Endothelial cell of hepatic sinusoid (primary cell): ENCODE results near the gene MRPL17.

Experiments used
- in situ Hi-C: cut with HindIII; loops from 2 replicates; pipeline ENCODE4 v1.10.0; 2017; ENCODE audit warnings: low sequenced_read_pairs

Gene MRPL17

DNA sequence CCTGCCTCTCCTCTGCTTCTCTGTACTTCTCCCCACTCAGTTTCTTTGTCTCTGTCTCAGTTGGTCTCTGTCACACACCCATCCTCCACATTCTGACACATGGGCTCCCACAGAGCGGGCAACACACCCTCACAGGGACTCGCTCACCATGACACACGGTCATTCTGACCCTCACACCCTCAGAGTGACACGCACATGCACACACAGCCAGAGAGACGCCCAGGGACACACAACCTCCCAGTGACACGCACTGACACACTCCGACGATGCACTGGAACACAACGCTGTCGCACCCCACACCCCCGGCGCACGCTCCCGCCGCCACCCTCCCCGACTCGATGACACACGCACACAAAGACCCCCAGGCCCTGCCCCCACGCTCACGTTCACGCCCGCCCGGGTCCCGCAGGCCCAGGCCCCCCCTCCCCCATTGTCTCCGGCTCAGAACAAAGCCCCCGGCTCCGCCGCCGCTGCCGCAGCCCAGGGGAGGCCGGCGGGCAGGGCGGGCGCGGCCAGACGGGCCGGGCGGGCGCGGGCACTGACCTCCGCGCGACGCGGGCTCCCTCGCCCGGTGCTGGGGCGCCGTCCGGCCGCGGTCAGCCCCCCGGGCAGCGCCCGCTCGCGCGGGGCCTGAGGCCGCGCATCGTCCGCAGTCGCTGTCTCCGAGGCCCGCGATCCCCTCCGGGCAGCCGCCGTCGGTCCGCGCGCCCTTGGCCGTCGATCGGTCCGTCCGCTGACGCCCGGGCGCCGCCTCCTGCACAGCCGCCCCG, 27.9 kb downstream of the MRPL17 start:
- in situ Hi-C loops = no loop called here

DNA sequence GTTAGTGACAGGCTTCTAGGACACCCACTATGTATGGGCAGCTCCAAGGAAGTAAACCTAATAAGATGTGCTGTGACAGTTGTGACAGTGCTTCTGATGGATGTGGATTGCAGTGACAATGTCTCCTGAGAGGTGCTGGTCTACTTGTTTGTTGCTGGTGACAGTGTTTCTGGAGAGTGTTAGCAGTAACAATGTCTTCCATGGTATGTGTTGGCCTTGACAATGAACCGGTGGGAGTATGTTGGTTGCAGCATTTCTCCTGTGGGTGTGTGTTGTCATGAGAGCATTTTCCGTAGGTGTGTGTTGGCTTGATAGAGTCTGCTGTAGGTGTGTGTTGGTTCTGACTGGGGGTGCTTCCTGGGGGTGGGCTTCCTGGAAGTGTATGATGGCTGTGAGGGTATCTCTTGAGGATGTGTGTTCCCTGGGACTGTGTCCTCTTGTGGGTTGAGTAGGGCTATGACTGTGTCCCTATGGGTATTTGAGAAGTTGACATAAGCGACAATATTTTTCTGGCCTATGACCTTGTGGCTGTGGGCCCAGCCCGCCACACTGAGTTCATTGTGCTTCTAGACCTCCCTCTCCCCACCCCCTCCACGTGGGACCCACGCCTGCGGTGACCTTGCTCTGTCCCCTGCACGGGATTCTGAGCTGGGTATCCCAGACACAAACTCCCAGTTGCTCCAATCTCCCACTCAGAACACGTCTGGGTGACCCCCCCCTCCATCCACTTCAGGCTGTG, 28.7 kb downstream of the MRPL17 start:
- in situ Hi-C loops = loop anchor here (5.0 kb wide), 3 partner anchors 37 to 107 kb away; partner anchors contain the start of gene TPP1

DNA sequence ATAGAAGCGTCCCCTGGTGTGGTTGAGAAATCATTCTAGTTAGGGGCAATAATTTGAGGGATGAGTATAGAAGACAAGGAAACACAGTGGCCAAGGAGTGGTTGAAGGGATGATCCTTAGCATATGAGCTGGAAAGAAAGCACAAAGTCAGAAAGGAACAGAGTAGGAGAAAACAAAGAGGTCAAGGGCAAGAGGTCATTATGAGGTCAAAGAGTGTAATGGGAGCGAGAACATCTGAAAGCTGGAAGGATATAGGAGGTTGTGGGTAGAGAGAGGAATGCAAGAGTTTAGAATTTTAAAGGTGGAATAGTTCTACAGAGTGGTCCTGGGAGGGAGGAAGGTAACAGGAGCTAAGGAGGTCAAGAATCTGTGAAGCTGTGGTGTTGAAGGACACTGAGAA, 29.5 kb downstream of the MRPL17 start:
- in situ Hi-C loops = loop anchor here (5.0 kb wide), 3 partner anchors 36 to 106 kb away; partner anchors contain the start of gene TPP1

DNA sequence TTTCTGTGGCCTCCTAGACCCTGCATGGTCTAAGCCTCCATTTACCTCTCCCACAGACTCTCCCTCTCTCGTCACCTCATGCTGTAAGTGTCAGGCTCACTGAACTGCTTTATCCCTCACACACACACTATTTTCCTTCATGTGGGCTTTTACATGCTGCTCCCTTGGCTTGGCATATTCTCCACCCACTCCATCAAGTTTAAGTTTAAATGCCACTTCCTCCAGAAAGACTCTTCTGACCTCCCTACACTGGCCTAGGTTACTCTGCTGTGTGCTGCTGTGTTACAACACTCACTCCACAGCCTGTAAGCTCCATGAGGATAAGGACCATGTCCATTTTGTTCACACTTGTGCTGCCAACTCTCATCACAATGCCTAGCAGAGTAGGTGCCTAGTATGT, 30.0 kb downstream of the MRPL17 start:
- in situ Hi-C loops = loop anchor here (5.0 kb wide), 3 partner anchors 36 to 106 kb away; partner anchors contain the start of gene TPP1

DNA sequence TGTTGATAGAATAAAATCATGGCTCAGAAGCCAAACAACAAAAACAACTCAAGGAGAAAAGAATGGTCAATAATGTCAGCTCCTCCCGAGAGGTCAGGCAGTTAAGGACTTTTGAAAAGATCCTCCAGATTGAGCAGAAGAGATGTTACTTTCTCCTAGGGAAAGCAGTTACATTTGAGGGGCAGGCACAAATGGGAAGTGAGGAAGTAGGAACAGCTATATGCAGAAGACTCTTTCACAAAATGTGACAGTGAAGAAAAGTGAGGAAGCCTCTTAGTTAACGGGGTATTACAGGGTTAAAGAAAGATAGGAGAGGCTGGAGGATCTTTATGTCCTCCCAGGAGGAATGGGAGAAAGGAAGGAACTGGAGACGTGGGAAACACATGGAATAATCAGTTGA, 31.0 kb downstream of the MRPL17 start:
- in situ Hi-C loops = loop anchor here (5.0 kb wide), 3 partner anchors 35 to 105 kb away; partner anchors contain the start of gene TPP1

DNA sequence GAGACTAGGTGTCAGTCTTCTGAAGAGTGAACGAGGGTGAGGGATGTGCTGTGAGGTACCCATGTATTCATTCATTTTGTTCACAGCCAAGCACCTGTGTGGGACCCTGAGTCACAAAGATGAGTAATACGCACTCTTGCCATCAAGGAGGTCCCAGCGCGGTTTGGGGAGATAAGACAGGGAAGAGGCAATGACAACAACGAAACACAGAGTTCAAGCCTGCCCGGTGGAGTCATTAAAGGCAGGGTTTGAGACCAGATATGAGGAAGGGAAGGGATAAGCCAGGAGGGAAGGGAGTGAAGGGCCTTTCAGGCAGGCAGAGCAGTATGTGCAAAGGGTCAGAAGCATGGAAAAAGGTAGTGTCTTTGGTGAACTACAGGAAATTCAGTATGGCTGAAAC, 32.2 kb downstream of the MRPL17 start:
- in situ Hi-C loops = loop anchor here (5.0 kb wide), 3 partner anchors 34 to 104 kb away; partner anchors contain the start of gene TPP1

DNA sequence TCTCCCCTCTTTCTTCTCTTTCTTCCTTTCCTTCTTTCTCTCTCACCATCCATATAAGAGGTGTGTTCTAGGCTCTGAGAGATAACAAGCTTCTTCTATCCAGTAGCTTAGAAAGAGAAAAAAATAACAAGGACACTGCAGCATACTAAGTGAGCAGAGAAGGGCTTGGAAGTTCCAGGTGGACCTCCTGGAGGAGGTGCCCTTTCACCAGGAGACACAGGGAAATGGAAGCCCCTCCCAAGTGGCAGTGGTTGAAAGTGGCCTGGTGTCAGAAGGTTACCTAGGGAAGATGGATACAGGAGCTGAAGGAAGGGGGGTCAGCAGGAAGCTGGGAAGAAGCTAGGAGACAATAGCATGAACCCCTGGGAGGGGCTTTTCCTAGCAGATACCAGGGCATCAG, 33.0 kb downstream of the MRPL17 start:
- in situ Hi-C loops = loop anchor here (5.0 kb wide), 3 partner anchors 33 to 103 kb away; partner anchors contain the start of gene TPP1

DNA sequence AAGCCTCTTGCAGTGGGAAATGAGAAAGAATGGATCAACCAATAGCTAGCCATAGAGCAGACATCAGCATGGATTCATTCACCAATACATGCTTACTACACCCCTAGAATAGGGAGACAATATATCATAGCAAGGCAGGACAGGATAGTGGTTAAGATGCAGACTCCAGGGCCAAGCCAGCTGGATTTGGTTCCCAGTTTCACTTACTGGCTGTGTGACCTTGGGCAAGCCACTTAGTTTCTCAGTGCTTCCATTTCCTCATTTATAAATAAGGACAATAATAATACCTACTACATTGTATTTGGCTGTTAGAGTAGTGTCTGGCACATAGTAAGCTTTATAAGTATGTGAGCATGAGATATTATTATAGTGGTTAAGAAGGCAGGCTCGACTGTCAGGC, 34.6 kb downstream of the MRPL17 start:
- in situ Hi-C loops = no loop called here

DNA sequence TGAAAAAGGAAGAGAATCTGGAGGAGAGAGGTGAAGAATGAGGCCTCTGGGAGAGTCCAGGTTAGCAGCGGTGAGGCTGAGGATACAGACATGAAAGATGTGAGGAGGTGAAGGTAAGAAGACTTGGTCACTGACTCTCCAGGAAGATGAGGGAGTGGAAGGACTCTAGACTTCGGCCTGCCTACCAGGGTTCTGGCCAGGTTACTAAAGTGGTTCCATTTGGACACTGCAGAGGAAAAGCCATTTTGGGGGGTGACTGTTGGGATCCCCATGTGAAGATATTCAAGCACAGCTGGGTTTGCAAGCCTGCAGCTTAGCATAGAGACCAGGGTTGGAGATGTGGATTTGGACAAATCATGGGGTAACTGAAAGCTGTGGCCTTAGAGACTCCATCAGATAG, 35.3 kb downstream of the MRPL17 start:
- in situ Hi-C loops = no loop called here

DNA sequence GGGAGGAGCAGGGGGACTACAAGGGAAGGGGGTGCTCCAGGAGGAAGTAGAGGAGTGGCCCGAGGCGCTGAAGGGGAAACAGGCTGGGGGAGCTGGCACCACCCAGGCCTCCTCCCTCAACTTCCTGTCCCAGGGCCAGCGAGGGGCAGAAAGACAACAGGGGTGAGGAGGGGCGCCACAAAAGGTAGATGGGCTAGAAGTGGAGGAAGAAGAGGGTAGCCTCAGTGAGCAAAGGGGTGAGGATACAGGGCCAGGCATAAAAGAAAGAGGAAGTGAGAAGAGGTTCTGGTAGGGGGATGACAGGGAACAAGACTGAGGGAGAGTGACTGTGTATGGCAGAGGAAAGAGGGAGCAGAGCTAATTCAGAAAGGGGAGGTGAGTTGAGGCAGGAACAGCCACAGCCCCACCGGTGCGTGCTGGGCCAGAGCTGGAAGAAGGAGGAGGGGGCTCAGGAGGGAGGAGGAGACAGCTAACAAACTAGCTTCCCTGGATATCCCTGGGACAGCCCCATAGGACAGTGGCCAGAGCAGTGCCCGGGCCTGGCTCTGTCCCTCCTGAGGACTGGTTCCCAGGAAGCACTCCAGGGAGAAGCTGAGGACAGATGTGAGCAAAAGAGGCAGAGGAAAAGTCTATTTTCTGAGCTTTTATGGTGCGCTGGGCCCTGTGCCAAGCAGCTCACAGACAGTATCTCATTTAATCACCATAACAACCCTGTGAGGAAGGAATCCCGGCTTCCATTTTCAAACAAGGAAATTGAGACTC, 36.0 kb downstream of the MRPL17 start:
- in situ Hi-C loops = no loop called here

DNA sequence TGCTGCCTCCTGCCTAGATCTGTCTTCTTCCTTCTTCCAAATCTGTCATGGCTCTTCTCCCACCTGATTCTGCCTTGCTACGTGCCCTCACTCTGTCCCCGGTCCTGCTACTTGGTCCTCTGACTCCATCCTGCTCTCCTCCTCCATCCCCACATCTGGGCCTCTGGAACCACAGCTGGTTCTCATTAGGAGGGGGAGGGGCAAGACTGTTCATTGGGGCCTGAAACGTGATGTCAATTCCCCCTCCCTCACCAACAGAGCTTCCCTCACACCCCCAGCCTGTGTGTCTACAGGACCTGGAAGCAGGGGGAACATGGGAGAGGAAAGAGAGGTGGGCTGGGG, 36.6 kb downstream of the MRPL17 start:
- in situ Hi-C loops = no loop called here

DNA sequence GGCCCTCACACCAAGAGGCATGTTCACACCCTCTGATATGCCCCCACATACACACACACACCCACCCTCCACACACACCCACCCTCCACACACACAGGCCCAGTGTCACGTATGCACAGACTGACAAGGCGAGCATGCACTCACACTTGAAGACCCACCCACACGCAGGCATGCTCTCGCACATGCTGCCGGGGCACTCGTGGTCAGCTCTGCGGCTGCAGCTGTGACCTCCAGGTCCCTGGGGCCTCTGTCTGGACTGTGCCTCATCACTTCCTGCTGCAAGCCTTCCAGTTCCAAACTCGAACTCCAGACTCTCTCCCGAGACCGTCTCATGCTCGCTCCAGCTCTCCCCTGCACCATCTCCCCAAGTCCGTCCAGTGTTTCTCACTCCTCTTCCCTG, 37.1 kb downstream of the MRPL17 start:
- in situ Hi-C loops = no loop called here

DNA sequence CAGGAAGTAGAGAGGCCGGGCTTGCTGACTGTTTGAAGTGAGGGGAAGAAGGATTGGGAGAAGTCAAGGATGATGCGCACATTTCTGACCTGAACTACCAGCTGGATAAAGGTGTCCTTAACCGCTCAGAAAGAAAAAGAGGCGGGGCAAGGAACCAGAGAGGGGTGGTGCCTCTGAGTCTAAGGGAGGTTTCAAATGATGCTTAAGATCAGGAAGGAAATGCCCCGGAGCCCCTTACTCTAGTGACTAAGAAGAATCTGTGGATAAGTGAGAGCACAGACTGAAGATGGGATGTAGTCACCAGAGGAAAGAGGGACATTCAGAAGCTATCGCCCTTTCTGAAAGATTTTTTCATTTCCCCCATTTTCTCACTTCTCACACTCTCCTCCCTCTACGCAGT, 40.2 kb downstream of the MRPL17 start:
- in situ Hi-C loops = no loop called here

DNA sequence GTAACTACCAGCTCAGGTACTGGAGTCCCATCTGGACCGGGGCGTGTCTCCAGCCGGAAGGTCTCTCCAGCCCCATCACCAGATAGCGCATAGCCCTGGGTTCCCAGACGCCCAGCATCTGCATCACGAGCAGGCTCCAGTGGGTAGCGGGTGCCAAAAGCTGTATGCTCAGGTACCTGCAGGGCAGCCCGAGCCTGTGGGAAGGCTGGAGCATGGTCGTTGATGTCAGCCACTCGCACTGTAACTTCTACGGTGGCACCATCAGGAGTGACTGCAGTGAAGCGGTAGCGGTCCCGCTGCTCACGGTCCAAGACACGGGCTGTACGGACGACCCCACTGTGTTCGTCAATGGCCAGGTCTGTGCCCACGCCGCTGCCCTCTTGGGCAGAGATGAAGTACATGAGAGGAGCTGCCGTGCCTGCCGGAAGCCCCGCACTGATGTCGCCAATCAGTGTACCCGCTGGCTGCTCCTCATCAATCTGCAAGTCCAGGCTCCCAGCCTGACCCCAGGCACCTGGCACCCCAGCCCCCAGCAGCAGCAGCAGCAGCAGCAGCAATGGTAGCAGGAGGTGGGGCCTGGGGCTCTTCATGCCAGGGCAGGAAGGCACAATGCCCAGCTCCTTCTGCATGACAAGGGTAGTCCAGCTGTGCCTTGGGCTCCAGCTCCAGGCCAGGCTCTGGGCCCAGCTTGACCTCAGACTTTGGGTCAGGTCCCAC, 42.0 kb downstream of the MRPL17 start:
- in situ Hi-C loops = no loop called here

DNA sequence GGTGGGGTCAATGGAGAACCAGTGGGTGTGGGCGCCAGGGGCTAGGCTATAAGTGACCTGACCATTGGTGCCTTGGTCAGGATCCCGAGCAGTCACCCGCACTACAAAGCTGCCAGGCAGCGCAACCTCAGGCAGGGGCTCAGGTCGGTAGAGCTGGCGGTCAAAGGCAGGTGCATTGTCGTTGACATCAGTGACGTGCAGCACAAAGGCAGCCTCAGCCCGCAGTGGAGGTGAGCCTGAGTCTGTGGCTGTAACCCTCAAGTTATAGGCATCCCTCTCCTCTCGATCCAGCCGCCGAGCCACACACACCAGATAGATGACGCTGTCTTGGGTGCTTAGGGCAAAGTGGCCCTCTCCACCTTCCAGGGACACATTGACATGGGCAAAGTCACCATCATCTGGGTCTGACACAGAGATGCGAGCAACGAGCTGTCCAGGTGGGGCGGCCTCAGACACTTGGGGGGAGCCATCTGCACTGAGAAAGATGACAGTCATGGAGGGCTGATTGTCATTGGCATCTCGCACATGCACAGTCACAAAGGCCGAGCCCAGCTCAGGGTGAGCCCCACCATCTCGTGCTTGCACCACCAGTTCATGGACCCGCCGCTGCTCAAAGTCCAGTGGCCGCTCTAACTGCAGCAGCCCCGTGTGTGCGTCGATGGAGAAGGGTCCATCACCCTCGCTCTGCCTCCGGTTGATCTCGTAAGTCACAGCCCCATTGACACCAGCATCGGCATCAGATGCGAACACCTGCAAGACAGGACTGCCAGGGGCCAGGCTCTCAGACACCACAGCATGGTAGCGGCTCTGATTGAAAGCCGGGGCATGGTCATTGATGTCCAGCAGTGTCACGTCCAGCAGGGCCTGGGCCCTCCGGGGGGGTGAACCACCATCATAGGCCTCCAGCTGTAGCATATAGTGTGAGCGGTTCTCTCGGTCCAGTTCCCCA, 42.8 kb downstream of the MRPL17 start:
- in situ Hi-C loops = no loop called here

DNA sequence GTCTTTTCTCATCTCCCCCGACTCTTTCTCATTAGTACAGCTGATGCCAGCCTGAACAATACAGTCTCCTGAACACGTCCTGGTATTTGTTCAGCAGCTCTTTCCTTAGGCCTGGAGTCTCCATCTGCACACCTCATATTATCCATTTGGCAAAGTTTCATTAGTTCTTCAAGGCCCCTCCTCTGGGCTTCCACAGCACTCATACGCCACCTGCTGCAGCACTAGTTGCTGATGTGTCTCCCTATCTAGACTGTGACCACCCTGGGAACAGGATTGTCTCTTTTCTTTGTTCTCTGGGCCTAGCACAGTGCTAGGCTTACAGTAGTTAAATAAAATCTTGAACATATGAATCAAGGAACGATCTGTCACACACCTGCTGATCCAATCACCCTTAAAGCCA, 44.7 kb downstream of the MRPL17 start:
- in situ Hi-C loops = no loop called here

DNA sequence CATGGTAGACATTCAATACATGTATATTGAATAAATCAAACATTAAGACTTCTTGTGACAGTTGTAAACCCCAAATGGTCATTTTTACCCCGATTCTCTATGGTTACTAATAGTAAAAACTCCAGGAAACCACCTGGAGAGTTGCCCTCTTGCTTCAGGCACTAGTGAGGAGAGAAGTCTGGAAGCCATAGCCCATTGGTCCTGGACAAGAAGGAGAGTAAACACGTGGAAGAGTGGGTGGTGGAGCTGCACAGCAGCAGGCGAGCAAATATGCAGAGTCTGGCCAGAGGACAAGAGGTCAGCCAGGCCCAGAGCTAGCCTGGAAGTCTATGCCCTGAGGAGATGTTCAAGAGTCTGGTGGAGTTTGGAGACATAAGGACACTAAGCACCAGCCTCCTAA, 45.3 kb downstream of the MRPL17 start:
- in situ Hi-C loops = no loop called here

DNA sequence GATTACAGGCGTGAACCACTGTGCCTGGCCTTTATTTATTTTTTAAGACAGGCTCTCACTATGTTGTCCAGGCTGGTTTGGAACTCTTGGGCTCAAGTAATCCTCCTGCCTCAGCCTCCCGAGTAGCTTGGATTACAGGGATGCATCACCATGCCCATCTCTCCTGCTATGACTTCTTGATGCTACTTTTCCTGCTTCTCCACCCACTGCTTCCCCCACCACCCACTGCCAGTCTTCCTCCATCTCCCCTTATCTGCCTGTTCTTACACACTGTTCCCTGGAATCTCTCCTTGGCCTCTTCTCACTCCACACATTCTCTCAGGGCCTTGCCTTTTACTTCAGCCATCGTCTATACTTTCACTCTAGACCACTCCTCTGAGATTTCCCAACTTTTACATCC, 46.7 kb downstream of the MRPL17 start:
- in situ Hi-C loops = no loop called here

DNA sequence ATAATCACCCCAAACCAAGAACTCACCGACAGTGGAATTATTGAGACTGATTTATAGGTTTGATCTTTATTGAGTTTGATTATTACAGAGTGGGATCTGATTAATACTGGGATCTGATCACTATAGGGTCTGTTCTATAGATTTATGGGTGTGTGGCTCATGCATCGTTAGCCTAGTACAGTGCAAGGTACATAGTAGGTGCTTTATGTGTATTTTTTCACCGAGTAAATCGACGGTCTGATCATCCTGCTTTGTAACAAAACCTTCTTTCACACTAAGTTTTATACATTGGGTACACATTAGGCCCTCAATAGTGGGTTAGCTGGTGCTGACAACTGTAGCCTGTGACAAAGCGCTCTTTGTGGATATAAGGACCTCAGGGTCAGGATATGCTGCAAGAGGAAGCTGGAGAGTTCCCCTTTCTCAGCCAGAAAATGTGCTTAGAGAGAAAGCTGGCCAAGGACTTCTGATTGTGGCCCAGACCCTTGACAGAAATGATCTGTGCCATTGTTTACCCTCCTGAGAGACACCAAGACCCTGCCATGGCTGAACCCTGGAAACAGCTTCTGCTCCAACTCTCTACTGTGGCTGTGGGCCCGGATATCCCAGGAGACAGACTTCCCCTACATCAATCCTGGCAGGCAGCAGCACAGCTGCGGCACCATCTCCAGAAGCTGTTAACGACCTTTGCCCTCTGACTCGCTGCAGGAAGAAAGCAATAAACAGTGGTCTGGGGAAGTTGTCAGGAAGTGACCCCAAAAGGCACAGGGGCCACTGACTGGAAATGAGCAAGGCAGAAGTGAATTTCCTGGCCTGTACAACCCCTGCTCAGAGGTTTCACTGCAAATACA, 47.8 kb downstream of the MRPL17 start:
- in situ Hi-C loops = no loop called here
